HFFc6 (cell line): ENCODE data around the gene CFAP97D2. TPM values are rescaled to one million over a fixed set of nuclear protein-coding genes. Genes with fewer than 3 reads are reported as not detected.

Experiments
- DNase-seq: peaks from one replicate; pipeline ENCODE4 v3.0.0-alpha.2; 2018
- H3K27ac Mint-ChIP-seq: 2 replicates; pipeline ENCODE4 v1.8.0; 2020; ENCODE audit warnings: mild to moderate bottlenecking, mixed read lengths
- H3K27me3 Mint-ChIP-seq: 2 replicates; pipeline ENCODE4 v1.8.0; 2021; ENCODE audit warnings: mild to moderate bottlenecking, moderate library complexity, mixed read lengths; ENCODE audit not compliant: insufficient read depth
- H3K36me3 Mint-ChIP-seq: 2 replicates; pipeline ENCODE4 v1.8.0; 2021; ENCODE audit warnings: low read depth, mixed read lengths
- H3K4me1 Mint-ChIP-seq: 2 replicates; pipeline ENCODE4 v1.8.0; 2020; ENCODE audit warnings: low read depth, mixed read lengths
- H3K4me3 Mint-ChIP-seq: 2 replicates; pipeline ENCODE4 v1.8.0; 2020; ENCODE audit warnings: mild to moderate bottlenecking, moderate library complexity, mixed read lengths
- H3K9me3 Mint-ChIP-seq: 2 replicates; pipeline ENCODE4 v1.8.0; 2020; ENCODE audit warnings: mild to moderate bottlenecking, mixed read lengths
- CTCF ChIP-seq: fragments of 200-600 bp; sonication (generic); IDR thresholded peaks from 2 replicates; pipeline ENCODE4 v1.5.0; 2021; ENCODE audit warnings: antibody characterized with exemption, mild to moderate bottlenecking
- total RNA-seq, 6 experiments: library from RNA; stranded (reverse); fragmentation: NEBNext Ultra II Directional; extraction: Animal tissue kit (Norgen Biotek cat#: 25700); gene quantifications; 2 replicates in 1 of 6; 3 replicates in 5 of 6; pipeline ENCODE4 v1.2.3, GENCODE V29; 2021

The CFAP97D2 gene
- total RNA-seq, 6 experiments from 2014 or later: not detected

- peaks cover 23% of the 10 kb centered on the region for H3K4me1 Mint-ChIP-seq
Measured at GRCh38 chr13:114258589-114258988, 79.5 kb downstream of the CFAP97D2 start.

GRCh38 chr13:114259374-114259773 is 80.3 kb downstream of the CFAP97D2 start:
- Mint-ChIP-seq H3K36me3 (peaks cover 73% of the 10 kb centered on the region), H3K27ac (no peak overlapping the region), H3K4me1 (peaks cover 31% of the 10 kb centered on the region), H3K27me3 (no peaks in the 10 kb centered on the region), H3K9me3 (no peaks in the 10 kb centered on the region), H3K4me3 (no peak overlapping the region)
- TF ChIP-seq CTCF: no peak
- DNase-seq: no peak

More at GRCh38 chr13:114258589-114258988, 79.5 kb downstream of the CFAP97D2 start:
- Mint-ChIP-seq H3K36me3 (peaks cover 75% of the 10 kb centered on the region), H3K4me3 (no peak overlapping the region), H3K27ac (0 out of 2 replicates have a peak overlapping the region, but pooled peaks have one; percentile 4), H3K9me3 (no peaks in the 10 kb centered on the region), H3K27me3 (no peaks in the 10 kb centered on the region)
- DNase-seq: no peak
- TF ChIP-seq CTCF: no peak

DNA sequence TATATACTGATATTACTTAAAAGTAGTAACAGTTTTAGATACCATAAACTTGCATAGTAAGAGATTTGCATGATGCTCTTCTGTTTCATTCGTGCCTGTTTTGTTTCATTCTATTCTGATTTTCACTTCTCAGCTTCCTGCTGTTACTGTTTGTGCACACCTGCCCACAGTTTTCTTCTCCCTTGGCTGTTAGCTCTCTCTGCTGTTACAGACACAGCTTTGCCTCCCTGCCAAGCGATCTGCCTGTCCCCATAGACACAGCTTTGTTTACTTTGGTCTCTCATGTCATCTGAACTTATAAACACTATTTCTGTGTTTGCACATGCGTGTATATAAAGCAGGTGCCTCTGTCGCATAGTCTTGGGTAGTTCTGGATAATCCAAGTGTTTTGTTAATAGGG is 80.9 kb downstream of the CFAP97D2 start:
- Mint-ChIP-seq H3K4me1 (peaks cover 37% of the 10 kb centered on the region), H3K27me3 (no peaks in the 10 kb centered on the region), H3K36me3 (peaks cover 71% of the 10 kb centered on the region), H3K27ac (no peak overlapping the region), H3K4me3 (no peak overlapping the region), H3K9me3 (no peaks in the 10 kb centered on the region)
- no peak for TF ChIP-seq CTCF
- DNase-seq: no peak

DNA sequence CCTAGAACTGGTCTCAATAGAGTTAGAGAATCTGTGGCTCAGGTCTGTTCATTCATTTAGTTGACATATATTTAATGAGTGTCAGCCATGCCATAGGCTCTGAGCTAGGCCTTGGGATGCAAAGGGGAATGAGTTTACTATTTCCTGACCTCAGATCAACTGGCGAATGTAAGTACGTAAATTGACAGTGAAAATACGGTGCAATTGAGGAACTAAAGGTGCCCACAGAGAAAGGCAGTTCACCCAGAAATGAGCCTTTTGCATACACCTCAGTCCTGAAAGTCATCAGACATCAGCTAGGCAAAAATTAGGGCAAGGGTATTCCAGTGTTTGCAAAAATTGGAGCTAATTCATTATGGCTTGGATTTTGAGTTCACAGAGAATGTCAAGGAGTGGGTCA is 81.8 kb downstream of the CFAP97D2 start:
- DNase-seq: no peak

DNA sequence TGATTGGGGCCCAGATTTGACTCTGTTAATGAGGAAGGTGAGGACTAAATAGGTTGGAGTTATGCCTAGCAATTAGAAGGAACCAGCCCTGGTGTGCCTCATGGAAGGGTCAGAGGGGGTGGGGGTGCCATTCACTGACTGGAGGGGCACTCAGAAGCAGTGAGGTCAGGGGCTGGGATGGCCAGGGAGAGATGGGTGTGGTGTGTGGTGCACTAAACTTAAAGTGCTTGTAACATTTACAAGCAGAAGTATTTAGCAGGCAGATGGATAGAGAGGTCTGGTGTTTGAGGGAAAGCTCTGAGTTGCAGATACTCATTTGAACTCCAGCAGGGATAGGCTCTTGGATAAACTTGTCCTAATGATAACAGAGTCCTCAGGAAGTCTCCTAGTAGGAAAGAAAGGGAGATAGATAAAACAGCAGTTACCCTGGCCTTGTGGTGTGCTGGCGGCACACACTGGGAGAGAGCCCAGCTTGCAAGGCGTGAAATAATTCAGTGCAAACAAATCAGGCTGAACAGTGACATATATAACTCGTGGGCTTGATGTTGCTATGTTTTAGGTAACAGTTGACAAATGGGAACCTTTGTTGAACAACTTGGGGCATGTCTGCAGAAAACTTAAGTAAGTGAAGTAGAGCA is 82.4 kb downstream of the CFAP97D2 start:
- TF ChIP-seq CTCF: no peak
- H3K27ac Mint-ChIP-seq: peak overlapping the region; percentile 22
- peaks cover 51% of the 10 kb centered on the region for H3K4me1 Mint-ChIP-seq
- H3K36me3 Mint-ChIP-seq: peaks cover 73% of the 10 kb centered on the region
- no peak for DNase-seq
- H3K4me3 Mint-ChIP-seq: no peak overlapping the region
- no peaks in the 10 kb centered on the region for H3K27me3 Mint-ChIP-seq
- no peaks in the 10 kb centered on the region for H3K9me3 Mint-ChIP-seq

More for the DNA sequence above, 81.8 kb downstream of the CFAP97D2 start:
- peak overlapping the region; percentile 22 for H3K27ac Mint-ChIP-seq
- no peaks in the 10 kb centered on the region for H3K9me3 Mint-ChIP-seq
- H3K4me3 Mint-ChIP-seq: no peak overlapping the region
- peaks cover 46% of the 10 kb centered on the region for H3K4me1 Mint-ChIP-seq
- peaks cover 69% of the 10 kb centered on the region for H3K36me3 Mint-ChIP-seq
- TF ChIP-seq CTCF: no peak
- H3K27me3 Mint-ChIP-seq: no peaks in the 10 kb centered on the region
